ENCODE data around the gene COL1A1. TPM values are rescaled to one million over a fixed set of nuclear protein-coding genes. Genes with fewer than 3 reads are reported as not detected.

COL1A1 gene
- total and polyA plus RNA-seq, 2 of the 13 experiments (the other 11 are each of a cell fraction or from before 2014, with no cell fraction given), result 0.05 TPM; not detected in 1

GRCh38 chr17:50161023-50161910, 40.2 kb downstream of the COL1A1 start (continued):
- TF ChIP-seq ZBTB44 (CRISPR knock-in tag; IDR thresholded peaks at IDR 0.05), result no peak; the same call in 1 of the 2 replicates
- no peak for TF ChIP-seq POLR2G (IDR thresholded peaks at IDR 0.05; ENCODE audit: low read depth, low read length)
- TF ChIP-seq ZNF546 (CRISPR knock-in tag; conservative IDR thresholded peaks at IDR 0.05), result no peak
- no peak for TF ChIP-seq ZMAT5 (CRISPR knock-in tag; IDR thresholded peaks at IDR 0.05; ENCODE audit: borderline replicate concordance, low read depth)
- no peak for TF ChIP-seq ZNF264 (CRISPR knock-in tag; IDR thresholded peaks at IDR 0.05)
- peak; percentile 92 to 95 for TF ChIP-seq HMGXB4 (CRISPR knock-in tag; IDR thresholded peaks at IDR 0.05; ENCODE audit: borderline replicate concordance in 1 of 2, low read depth in 1 of 2)
- no peak for TF ChIP-seq ZBTB33 (CRISPR knock-in tag; IDR thresholded peaks at IDR 0.05)
- peak; percentile 98; the same call in 1 of the 2 replicates for TF ChIP-seq ZNF619 (CRISPR knock-in tag; IDR thresholded peaks at IDR 0.05)
- TF ChIP-seq NFKB2 (CRISPR knock-in tag; IDR thresholded peaks at IDR 0.05; ENCODE audit: borderline replicate concordance), result peak; percentile 66; the same call in 1 of the 2 replicates
- TF ChIP-seq FOXO4 (CRISPR knock-in tag; conservative IDR thresholded peaks at IDR 0.05), result 0 out of 2 replicates have a peak, but pooled peaks have one; percentile 78
- peak; percentile 82; the same call in 1 of the 2 replicates for TF ChIP-seq TFDP1 (CRISPR knock-in tag; IDR thresholded peaks at IDR 0.05; ENCODE audit: borderline replicate concordance)
- no peak for TF ChIP-seq ZNF232 (CRISPR knock-in tag; IDR thresholded peaks at IDR 0.05; ENCODE audit: borderline replicate concordance)
- no peak for TF ChIP-seq ZFP62 (CRISPR knock-in tag; IDR thresholded peaks at IDR 0.05)
- TF ChIP-seq ZNF326 (CRISPR knock-in tag; IDR thresholded peaks at IDR 0.05; ENCODE audit: borderline replicate concordance), result no peak
- no peak for TF ChIP-seq ETS1 (CRISPR knock-in tag; IDR thresholded peaks at IDR 0.05)
